CD4-positive, alpha-beta T cell treated with Interleukin-12 subunit alpha and Interleukin-12 subunit beta, for 1 hour (primary cell): ENCODE data around the gene POU2F1.
A peak's percentile ranks its signal among the peaks of the same experiment; 100 is the strongest.
"Not testable (repeated sequence)": the region's sequence is repeated elsewhere in the genome, so short reads cannot be mapped to it uniquely, and the experiment has no call there.

ENCODE experiments used
- DNase-seq: peaks from one replicate; pipeline ENCODE4 v3.0.0-alpha.2; 2020

Gene POU2F1

GRCh38 chr1:167206166-167206835, 14.4 kb upstream of the POU2F1 start:
- no peak for DNase-seq

- DNase-seq: no peak
Measured at GRCh38 chr1:167207940-167208623, 12.6 kb upstream of the POU2F1 start.

- DNase-seq: no peak
Measured at GRCh38 chr1:167208624-167208976, 12.1 kb upstream of the POU2F1 start.

- DNase-seq: no peak
Measured at GRCh38 chr1:167209044-167209443, 11.6 kb upstream of the POU2F1 start.

GRCh38 chr1:167210966-167211674, 9.6 kb upstream of the POU2F1 start:
- no peak for DNase-seq

GRCh38 chr1:167212025-167212424, 8.7 kb upstream of the POU2F1 start:
- no peak for DNase-seq

GRCh38 chr1:167216809-167217208, 3.9 kb upstream of the POU2F1 start:
- no peak for DNase-seq

GRCh38 chr1:167219194-167219593, 1.5 kb upstream of the POU2F1 start:
- DNase-seq: no peak

GRCh38 chr1:167219646-167220536, 795 bp upstream of the POU2F1 start:
- DNase-seq: peak; percentile 92

- no peak for DNase-seq
Measured at GRCh38 chr1:167221126-167221737, 546 bp downstream of the POU2F1 start.

GRCh38 chr1:167221738-167222610, 1.3 kb downstream of the POU2F1 start:
- DNase-seq: peak; percentile 81

- DNase-seq: no peak
Measured at GRCh38 chr1:167223144-167224103, 2.7 kb downstream of the POU2F1 start.

- DNase-seq: not testable (repeated sequence)
Measured at GRCh38 chr1:167224734-167225235, 4.1 kb downstream of the POU2F1 start.

- DNase-seq: no peak
Measured at GRCh38 chr1:167225920-167226319, 5.2 kb downstream of the POU2F1 start.

- DNase-seq: no peak
Measured at GRCh38 chr1:167227934-167228378, 7.3 kb downstream of the POU2F1 start.

- no peak for DNase-seq
Measured at GRCh38 chr1:167229719-167230385, 9.2 kb downstream of the POU2F1 start.

- DNase-seq: no peak
Measured at GRCh38 chr1:167230437-167230836, 9.8 kb downstream of the POU2F1 start.

GRCh38 chr1:167231873-167232450, 11.3 kb downstream of the POU2F1 start:
- no peak for DNase-seq

GRCh38 chr1:167232801-167233200, 12.1 kb downstream of the POU2F1 start:
- no peak for DNase-seq
